GM12875 (cell line): ENCODE results near the gene PCDH17.

ENCODE experiments used
- H3K4me3 ChIP-seq: one replicate; pipeline ENCODE4 v1.5.1; 2011; ENCODE audit warnings: low read depth, low read length, control low read depth
- CTCF ChIP-seq: IDR thresholded peaks from 2 replicates; pipeline ENCODE4 v1.5.1; 2011; ENCODE audit warnings: low read depth, mild to moderate bottlenecking, control low read depth, inconsistent platforms, low read length, moderate library complexity, borderline replicate concordance; ENCODE audit not compliant: insufficient read depth

Gene PCDH17

GRCh38 chr13:57680609-57681008, 49.1 kb downstream of the PCDH17 start:
- H3K4me3 ChIP-seq: no peak overlapping the region
- TF ChIP-seq CTCF: no peak

GRCh38 chr13:57682128-57682716, 50.7 kb downstream of the PCDH17 start:
- H3K4me3 ChIP-seq: no peak overlapping the region
- TF ChIP-seq CTCF: no peak

- no peak for TF ChIP-seq CTCF
- H3K4me3 ChIP-seq: no peak overlapping the region
Observed at GRCh38 chr13:57698851-57699250, 67.3 kb downstream of the PCDH17 start.

- H3K4me3 ChIP-seq: no peak overlapping the region
- no peak for TF ChIP-seq CTCF
Observed at GRCh38 chr13:57704031-57704430, 72.5 kb downstream of the PCDH17 start.

GRCh38 chr13:57716295-57716694, 84.8 kb downstream of the PCDH17 start:
- no peak for TF ChIP-seq CTCF
- H3K4me3 ChIP-seq: no peak overlapping the region

- TF ChIP-seq CTCF: no peak
- no peak overlapping the region for H3K4me3 ChIP-seq
Observed at GRCh38 chr13:57724486-57725272, 93.1 kb downstream of the PCDH17 start.

GRCh38 chr13:57725480-57725879, 93.9 kb downstream of the PCDH17 start:
- no peak for TF ChIP-seq CTCF
- H3K4me3 ChIP-seq: no peak overlapping the region
